ENCODE data around the gene CTU2.

The CTU2 gene

DNA sequence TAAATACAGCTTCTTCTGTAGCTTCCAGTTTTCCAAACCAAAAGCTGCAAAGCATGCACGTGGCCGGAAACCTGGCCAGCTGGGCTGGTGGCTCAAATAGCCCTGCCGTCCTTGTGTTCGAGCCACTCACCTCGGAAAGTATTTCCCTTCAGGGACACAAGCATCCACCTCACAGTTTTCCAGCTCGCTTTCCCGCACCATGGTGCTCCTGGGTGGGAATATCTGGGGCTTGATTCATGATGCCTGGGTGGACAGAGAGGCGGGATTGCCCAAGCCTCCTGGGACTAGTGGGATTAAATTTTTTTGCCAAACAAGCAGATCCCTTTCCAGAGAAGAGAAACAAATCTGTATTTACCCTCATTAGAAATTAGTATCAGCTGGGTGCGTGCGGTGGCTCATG is 36.3 kb upstream of the CTU2 start:
- no peaks in the 10 kb centered on the region for H3K27me3 ChIP-seq (ENCODE audit: low read depth, low read length)
- no peaks in the 10 kb centered on the region for H3K36me3 ChIP-seq (ENCODE audit: control insufficient read depth in 1 of 2, insufficient read depth in 2 of 2, low read length in 2 of 2)
- no peak overlapping the region for H3K27ac ChIP-seq (ENCODE audit: low read length)
- no peak overlapping the region for H3K4me3 ChIP-seq (ENCODE audit: low read depth in 1 of 2, low read length in 2 of 2)
- no peaks in the 10 kb centered on the region for H3K9me3 ChIP-seq (ENCODE audit: control insufficient read depth in 1 of 2, low read length in 2 of 2)
- H3K4me1 ChIP-seq (ENCODE audit: control insufficient read depth in 1 of 2, insufficient read depth in 2 of 2, low read length in 2 of 2), result no peaks in the 10 kb centered on the region

DNA sequence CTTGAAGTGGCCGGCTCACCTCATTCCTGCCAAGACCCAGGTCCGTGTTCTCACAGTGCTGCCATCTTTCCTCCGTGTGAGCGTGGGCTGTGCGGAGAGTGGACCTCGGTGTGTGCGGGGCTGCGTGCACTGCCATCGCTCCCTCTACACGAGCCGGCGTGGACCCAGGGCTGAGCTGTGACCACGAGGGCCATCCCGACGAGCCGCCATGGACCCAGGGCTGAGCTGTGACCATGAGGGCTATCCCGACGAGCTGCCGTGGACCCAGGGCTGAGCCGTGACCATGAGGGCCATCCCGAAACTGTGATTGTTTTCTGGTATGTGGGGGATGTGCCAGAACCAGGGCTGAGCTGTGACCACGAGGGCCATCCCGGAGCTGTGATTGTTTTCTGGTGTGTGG is 34.5 kb upstream of the CTU2 start:
- Histone ChIP-seq H3K27me3 (ENCODE audit: low read depth, low read length) (no peaks in the 10 kb centered on the region), H3K4me1 (ENCODE audit: control insufficient read depth in 1 of 2, insufficient read depth in 2 of 2, low read length in 2 of 2) (no peaks in the 10 kb centered on the region), H3K36me3 (ENCODE audit: control insufficient read depth in 1 of 2, insufficient read depth in 2 of 2, low read length in 2 of 2) (no peaks in the 10 kb centered on the region), H3K4me3 (ENCODE audit: low read depth in 1 of 2, low read length in 2 of 2) (no peak overlapping the region), H3K27ac (ENCODE audit: low read length) (no peak overlapping the region), H3K9me3 (ENCODE audit: control insufficient read depth in 1 of 2, low read length in 2 of 2) (no peaks in the 10 kb centered on the region)

DNA sequence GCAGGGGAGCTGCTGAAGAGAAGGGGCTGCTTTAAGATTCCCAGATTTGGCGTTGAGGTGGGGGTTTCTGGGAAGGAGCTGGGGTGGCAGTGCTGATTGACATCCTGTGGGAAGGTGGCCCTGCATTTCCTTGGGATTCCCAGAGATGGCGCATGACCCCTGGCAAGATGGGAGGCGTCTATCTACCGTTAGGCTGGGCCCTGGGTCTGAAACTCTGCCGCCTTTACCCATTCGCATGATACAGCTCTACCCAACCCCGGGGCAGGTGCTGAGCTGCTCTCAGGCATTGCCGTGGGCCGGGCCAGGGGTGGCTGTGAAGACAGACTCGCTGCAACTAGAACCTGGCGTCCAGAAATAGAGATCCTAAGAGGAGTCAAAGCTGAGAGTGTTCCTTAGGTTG is 33.5 kb upstream of the CTU2 start:
- H3K4me3 ChIP-seq (ENCODE audit: low read depth in 1 of 2, low read length in 2 of 2), result no peak overlapping the region
- no peaks in the 10 kb centered on the region for H3K4me1 ChIP-seq (ENCODE audit: control insufficient read depth in 1 of 2, insufficient read depth in 2 of 2, low read length in 2 of 2)
- H3K27me3 ChIP-seq (ENCODE audit: low read depth, low read length), result no peaks in the 10 kb centered on the region
- no peaks in the 10 kb centered on the region for H3K9me3 ChIP-seq (ENCODE audit: control insufficient read depth in 1 of 2, low read length in 2 of 2)
- no peaks in the 10 kb centered on the region for H3K36me3 ChIP-seq (ENCODE audit: control insufficient read depth in 1 of 2, insufficient read depth in 2 of 2, low read length in 2 of 2)
- no peak overlapping the region for H3K27ac ChIP-seq (ENCODE audit: low read length)

- Histone ChIP-seq H3K9me3 (ENCODE audit: control insufficient read depth in 1 of 2, low read length in 2 of 2) (no peaks in the 10 kb centered on the region), H3K27ac (ENCODE audit: low read length) (no peak overlapping the region), H3K36me3 (ENCODE audit: control insufficient read depth in 1 of 2, insufficient read depth in 2 of 2, low read length in 2 of 2) (no peaks in the 10 kb centered on the region), H3K4me1 (ENCODE audit: control insufficient read depth in 1 of 2, insufficient read depth in 2 of 2, low read length in 2 of 2) (no peaks in the 10 kb centered on the region), H3K4me3 (ENCODE audit: low read depth in 1 of 2, low read length in 2 of 2) (no peak overlapping the region), H3K27me3 (ENCODE audit: low read depth, low read length) (no peaks in the 10 kb centered on the region)
These were observed 32.5 kb upstream of the CTU2 start for GRCh38 chr16:88673716-88674379.

- Histone ChIP-seq H3K9me3 (ENCODE audit: control insufficient read depth in 1 of 2, low read length in 2 of 2) (no peaks in the 10 kb centered on the region), H3K4me3 (ENCODE audit: low read depth in 1 of 2, low read length in 2 of 2) (no peak overlapping the region), H3K27ac (ENCODE audit: low read length) (no peak overlapping the region), H3K36me3 (ENCODE audit: control insufficient read depth in 1 of 2, insufficient read depth in 2 of 2, low read length in 2 of 2) (no peaks in the 10 kb centered on the region), H3K27me3 (ENCODE audit: low read depth, low read length) (peaks cover 5% of the 10 kb centered on the region), H3K4me1 (ENCODE audit: control insufficient read depth in 1 of 2, insufficient read depth in 2 of 2, low read length in 2 of 2) (no peaks in the 10 kb centered on the region)
These were observed 29.6 kb upstream of the CTU2 start for GRCh38 chr16:88676502-88677242.

DNA sequence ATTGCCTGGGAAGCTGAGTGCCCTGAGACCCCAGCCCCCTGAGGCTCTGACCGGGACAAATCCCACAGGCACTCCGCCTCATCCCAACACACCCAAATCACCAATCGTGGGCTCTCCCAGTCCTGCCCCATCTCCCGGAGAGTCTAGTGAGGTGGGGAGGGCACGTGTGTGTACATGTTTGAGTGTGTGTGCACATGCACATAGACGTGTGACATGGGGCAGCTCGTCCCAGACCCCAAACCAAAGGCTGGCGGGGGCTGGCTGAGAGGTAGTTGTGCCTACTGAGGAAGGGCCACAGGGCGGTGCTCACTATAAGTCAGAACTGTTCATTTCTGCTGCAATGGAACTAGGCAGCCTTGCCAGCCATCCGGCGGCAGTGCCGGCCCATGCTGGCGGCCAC is 28.6 kb upstream of the CTU2 start:
- Histone ChIP-seq H3K4me1 (ENCODE audit: control insufficient read depth in 1 of 2, insufficient read depth in 2 of 2, low read length in 2 of 2) (peaks cover 0 to 7% of the 10 kb centered on the region in 2 donors), H3K27me3 (ENCODE audit: low read depth, low read length) (peaks cover 13% of the 10 kb centered on the region), H3K4me3 (ENCODE audit: low read depth in 1 of 2, low read length in 2 of 2) (no peak overlapping the region), H3K27ac (ENCODE audit: low read length) (no peak overlapping the region), H3K36me3 (ENCODE audit: control insufficient read depth in 1 of 2, insufficient read depth in 2 of 2, low read length in 2 of 2) (no peaks in the 10 kb centered on the region), H3K9me3 (ENCODE audit: control insufficient read depth in 1 of 2, low read length in 2 of 2) (no peaks in the 10 kb centered on the region)

- H3K4me1 ChIP-seq (ENCODE audit: control insufficient read depth in 1 of 2, insufficient read depth in 2 of 2, low read length in 2 of 2), result peaks cover 0 to 7% of the 10 kb centered on the region in 2 donors
- no peak overlapping the region for H3K27ac ChIP-seq (ENCODE audit: low read length)
- H3K9me3 ChIP-seq (ENCODE audit: control insufficient read depth in 1 of 2, low read length in 2 of 2), result no peaks in the 10 kb centered on the region
- H3K4me3 ChIP-seq (ENCODE audit: low read depth in 1 of 2, low read length in 2 of 2), result no peak overlapping the region
- no peaks in the 10 kb centered on the region for H3K36me3 ChIP-seq (ENCODE audit: control insufficient read depth in 1 of 2, insufficient read depth in 2 of 2, low read length in 2 of 2)
- H3K27me3 ChIP-seq (ENCODE audit: low read depth, low read length), result peaks cover 13% of the 10 kb centered on the region
These were observed 27.9 kb upstream of the CTU2 start for GRCh38 chr16:88678224-88678979.

DNA sequence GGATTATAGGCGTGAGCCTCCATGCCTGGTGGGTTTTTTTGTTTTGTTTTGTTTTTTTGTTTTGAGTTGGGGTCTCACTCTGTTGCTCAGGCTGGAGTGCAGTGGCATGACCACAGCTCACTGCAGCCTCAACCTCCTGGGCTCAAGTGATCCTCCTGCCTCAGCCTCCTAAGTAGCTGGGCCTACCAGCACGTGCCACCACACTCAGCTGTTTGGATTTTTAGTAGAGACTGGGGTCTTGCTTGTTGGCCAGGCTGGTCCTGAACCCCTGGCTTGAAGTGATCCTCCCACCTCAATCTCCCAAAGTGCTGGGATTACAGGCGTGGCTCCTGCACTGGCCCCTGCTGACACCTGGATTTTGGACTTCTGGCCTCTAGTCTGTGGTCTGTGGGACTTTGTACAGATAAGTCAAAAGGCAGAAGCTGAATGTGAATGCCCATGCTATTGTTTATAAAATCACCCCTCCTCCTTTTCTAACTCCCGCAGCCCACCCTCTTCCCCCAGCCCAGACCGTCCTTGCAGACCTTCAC is 25.7 kb upstream of the CTU2 start:
- Histone ChIP-seq H3K4me3 (ENCODE audit: low read depth in 1 of 2, low read length in 2 of 2) (no peak overlapping the region), H3K27ac (ENCODE audit: low read length) (no peak overlapping the region), H3K4me1 (ENCODE audit: control insufficient read depth in 1 of 2, insufficient read depth in 2 of 2, low read length in 2 of 2) (peaks cover 0 to 12% of the 10 kb centered on the region in 2 donors), H3K36me3 (ENCODE audit: control insufficient read depth in 1 of 2, insufficient read depth in 2 of 2, low read length in 2 of 2) (no peaks in the 10 kb centered on the region), H3K9me3 (ENCODE audit: control insufficient read depth in 1 of 2, low read length in 2 of 2) (no peaks in the 10 kb centered on the region), H3K27me3 (ENCODE audit: low read depth, low read length) (peaks cover 28% of the 10 kb centered on the region)

GRCh38 chr16:88681084-88681680 is 25.1 kb upstream of the CTU2 start:
- Histone ChIP-seq H3K27ac (ENCODE audit: low read length) (no peak overlapping the region), H3K4me3 (ENCODE audit: low read depth in 1 of 2, low read length in 2 of 2) (no peak overlapping the region), H3K4me1 (ENCODE audit: control insufficient read depth in 1 of 2, insufficient read depth in 2 of 2, low read length in 2 of 2) (peaks cover 0 to 17% of the 10 kb centered on the region in 2 donors), H3K36me3 (ENCODE audit: control insufficient read depth in 1 of 2, insufficient read depth in 2 of 2, low read length in 2 of 2) (no peaks in the 10 kb centered on the region), H3K9me3 (ENCODE audit: control insufficient read depth in 1 of 2, low read length in 2 of 2) (no peaks in the 10 kb centered on the region), H3K27me3 (ENCODE audit: low read depth, low read length) (peaks cover 28% of the 10 kb centered on the region)

GRCh38 chr16:88681709-88682451 is 24.4 kb upstream of the CTU2 start:
- Histone ChIP-seq H3K9me3 (ENCODE audit: control insufficient read depth in 1 of 2, low read length in 2 of 2) (no peaks in the 10 kb centered on the region), H3K27me3 (ENCODE audit: low read depth, low read length) (peaks cover 28% of the 10 kb centered on the region), H3K27ac (ENCODE audit: low read length) (peak overlapping the region; percentile 31), H3K4me3 (ENCODE audit: low read depth in 1 of 2, low read length in 2 of 2) (no peak overlapping the region), H3K4me1 (ENCODE audit: control insufficient read depth in 1 of 2, insufficient read depth in 2 of 2, low read length in 2 of 2) (peaks cover 0 to 24% of the 10 kb centered on the region in 2 donors), H3K36me3 (ENCODE audit: control insufficient read depth in 1 of 2, insufficient read depth in 2 of 2, low read length in 2 of 2) (no peaks in the 10 kb centered on the region)
